ENCODE measurements around the gene CHRNA5.

Gene CHRNA5

DNA sequence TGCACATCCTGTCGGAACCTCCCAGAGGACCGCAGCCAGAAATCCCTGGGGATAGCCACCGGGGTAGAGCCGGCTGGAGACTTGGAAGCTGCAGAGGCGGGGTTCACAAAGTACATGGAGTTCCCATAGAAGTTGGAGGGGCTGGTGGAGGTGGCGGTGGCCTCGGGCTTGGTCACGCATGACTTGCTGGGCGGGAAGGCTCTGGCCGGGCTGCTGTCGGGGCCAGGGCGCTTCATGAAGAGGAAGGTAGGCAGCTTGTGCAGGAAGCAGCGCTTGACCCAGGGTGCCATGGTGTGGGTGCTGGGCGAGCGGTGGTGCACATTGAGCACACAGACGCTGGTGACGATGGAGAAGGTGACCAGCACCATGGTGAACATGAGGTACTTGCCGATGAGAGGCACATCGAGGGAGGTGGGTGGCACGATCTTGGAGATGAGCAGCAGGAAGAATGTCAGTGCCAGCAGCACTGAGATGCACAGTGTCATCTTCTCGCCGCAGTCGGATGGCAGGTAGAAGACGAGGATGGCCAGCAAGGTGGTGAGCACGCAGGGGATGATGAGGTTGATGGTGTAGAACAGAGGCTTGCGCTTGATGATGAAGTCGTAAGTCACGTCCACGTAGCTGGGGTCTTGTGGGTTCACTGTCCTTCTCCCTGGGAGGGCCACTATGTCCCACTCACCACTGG, 63.9 kb downstream of the CHRNA5 start:
- TF ChIP-seq, protein P1, sequence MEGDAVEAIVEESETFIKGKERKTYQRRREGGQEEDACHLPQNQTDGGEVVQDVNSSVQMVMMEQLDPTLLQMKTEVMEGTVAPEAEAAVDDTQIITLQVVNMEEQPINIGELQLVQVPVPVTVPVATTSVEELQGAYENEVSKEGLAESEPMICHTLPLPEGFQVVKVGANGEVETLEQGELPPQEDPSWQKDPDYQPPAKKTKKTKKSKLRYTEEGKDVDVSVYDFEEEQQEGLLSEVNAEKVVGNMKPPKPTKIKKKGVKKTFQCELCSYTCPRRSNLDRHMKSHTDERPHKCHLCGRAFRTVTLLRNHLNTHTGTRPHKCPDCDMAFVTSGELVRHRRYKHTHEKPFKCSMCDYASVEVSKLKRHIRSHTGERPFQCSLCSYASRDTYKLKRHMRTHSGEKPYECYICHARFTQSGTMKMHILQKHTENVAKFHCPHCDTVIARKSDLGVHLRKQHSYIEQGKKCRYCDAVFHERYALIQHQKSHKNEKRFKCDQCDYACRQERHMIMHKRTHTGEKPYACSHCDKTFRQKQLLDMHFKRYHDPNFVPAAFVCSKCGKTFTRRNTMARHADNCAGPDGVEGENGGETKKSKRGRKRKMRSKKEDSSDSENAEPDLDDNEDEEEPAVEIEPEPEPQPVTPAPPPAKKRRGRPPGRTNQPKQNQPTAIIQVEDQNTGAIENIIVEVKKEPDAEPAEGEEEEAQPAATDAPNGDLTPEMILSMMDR (IDR thresholded peaks at IDR 0.05; ENCODE audit: insufficient read depth, low read length, poor library complexity, severe bottlenecking): no peak
- H3K4me3 ChIP-seq (replicated peaks; ENCODE audit: low read depth, low read length): no peak overlapping the region
- no peak for DNase-seq (ENCODE audit: extremely low read depth, insufficient read length)
- H3K27me3 ChIP-seq (replicated peaks; ENCODE audit: control insufficient read depth, insufficient read depth, low read length): peaks cover 2% of the 10 kb centered on the region
- no peaks in the 10 kb centered on the region for H3K36me3 ChIP-seq (ENCODE audit: control insufficient read depth, insufficient read depth, low read length)

GRCh38 chr15:78629716-78630065, 64.4 kb downstream of the CHRNA5 start:
- no peak overlapping the region for H3K4me3 ChIP-seq (replicated peaks; ENCODE audit: low read depth, low read length)
- H3K27me3 ChIP-seq (replicated peaks; ENCODE audit: control insufficient read depth, insufficient read depth, low read length): peaks cover 2% of the 10 kb centered on the region
- no peak for DNase-seq (ENCODE audit: extremely low read depth, insufficient read length)
- TF ChIP-seq, protein P1 (IDR thresholded peaks at IDR 0.05; ENCODE audit: insufficient read depth, low read length, poor library complexity, severe bottlenecking): no peak
- H3K36me3 ChIP-seq (ENCODE audit: control insufficient read depth, insufficient read depth, low read length): no peaks in the 10 kb centered on the region

DNA sequence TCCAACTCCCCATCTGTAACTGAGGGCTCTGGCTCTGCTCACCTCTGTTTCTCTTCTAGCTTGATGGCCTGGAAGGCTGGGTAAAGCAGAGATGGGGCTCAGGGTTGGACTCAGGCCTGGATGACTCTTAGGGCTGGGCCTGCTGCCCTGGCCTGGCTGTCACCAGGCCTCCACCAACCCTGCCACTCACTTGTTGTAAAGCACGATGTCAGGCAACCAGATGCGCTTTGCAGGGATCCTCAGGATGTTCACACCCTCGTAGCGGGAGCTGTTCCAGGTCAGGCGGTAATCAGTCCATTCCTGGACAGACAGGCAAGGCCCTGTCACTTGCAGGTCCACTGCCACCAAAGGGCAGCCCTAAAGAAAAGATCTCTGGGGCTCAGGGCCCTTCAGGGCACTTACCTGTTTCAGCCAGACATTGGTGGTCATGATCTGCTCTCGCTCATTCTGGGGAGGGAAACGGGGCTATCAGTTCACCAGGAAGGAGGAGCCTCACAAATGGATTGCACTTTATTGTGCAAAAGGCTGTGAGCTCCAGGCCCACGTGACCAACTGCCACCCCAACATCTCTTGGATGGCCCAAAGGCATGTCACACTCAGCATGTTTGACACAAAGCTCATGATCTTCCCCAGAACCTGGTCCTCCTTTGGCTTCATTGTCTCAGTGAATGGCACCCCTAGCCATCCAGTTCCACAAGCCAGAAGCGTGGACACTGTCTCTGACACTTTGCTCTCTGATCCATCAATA, 65.7 kb downstream of the CHRNA5 start:
- no peak for DNase-seq (ENCODE audit: extremely low read depth, insufficient read length)
- Histone ChIP-seq H3K36me3 (ENCODE audit: control insufficient read depth, insufficient read depth, low read length) (no peaks in the 10 kb centered on the region), H3K4me3 (replicated peaks; ENCODE audit: low read depth, low read length) (no peak overlapping the region), H3K27me3 (replicated peaks; ENCODE audit: control insufficient read depth, insufficient read depth, low read length) (peaks cover 2% of the 10 kb centered on the region)
- TF ChIP-seq, protein P1 (IDR thresholded peaks at IDR 0.05; ENCODE audit: insufficient read depth, low read length, poor library complexity, severe bottlenecking): no peak

DNA sequence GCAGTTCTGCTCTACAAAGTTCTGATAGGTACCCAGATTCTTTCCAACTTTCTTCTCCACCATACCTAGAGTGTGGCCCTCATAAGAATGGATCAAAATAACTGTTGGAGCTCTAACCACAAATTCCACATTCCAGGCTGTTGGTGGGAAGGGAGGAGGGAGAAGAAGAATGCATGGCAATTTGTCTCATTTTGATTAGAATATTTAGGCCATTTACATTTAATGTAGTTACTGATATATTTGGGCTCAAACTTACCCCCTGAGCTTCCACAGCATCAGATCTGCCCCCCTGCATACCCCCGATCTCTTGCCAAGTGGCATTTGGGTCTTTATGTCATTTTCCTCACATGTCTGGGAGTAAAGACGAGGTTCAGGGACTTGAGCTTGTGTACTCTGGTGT, 68.0 kb downstream of the CHRNA5 start:
- no peak for DNase-seq (ENCODE audit: extremely low read depth, insufficient read length)
- TF ChIP-seq, protein P1 (IDR thresholded peaks at IDR 0.05; ENCODE audit: insufficient read depth, low read length, poor library complexity, severe bottlenecking): no peak
- H3K27me3 ChIP-seq (replicated peaks; ENCODE audit: control insufficient read depth, insufficient read depth, low read length): peaks cover under 1% of the 10 kb centered on the region
- no peaks in the 10 kb centered on the region for H3K36me3 ChIP-seq (ENCODE audit: control insufficient read depth, insufficient read depth, low read length)
- no peak overlapping the region for H3K4me3 ChIP-seq (replicated peaks; ENCODE audit: low read depth, low read length)

- no peaks in the 10 kb centered on the region for H3K36me3 ChIP-seq (ENCODE audit: control insufficient read depth, insufficient read depth, low read length)
Measured at GRCh38 chr15:78634210-78635145, 69.2 kb downstream of the CHRNA5 start.

More at GRCh38 chr15:78634210-78635145, 69.2 kb downstream of the CHRNA5 start:
- Histone ChIP-seq H3K4me3 (replicated peaks; ENCODE audit: low read depth, low read length) (no peak overlapping the region), H3K27me3 (replicated peaks; ENCODE audit: control insufficient read depth, insufficient read depth, low read length) (no peaks in the 10 kb centered on the region)
- TF ChIP-seq, protein P1 (IDR thresholded peaks at IDR 0.05; ENCODE audit: insufficient read depth, low read length, poor library complexity, severe bottlenecking): no peak
- no peak for DNase-seq (ENCODE audit: extremely low read depth, insufficient read length)
